K562 (cell line): Measurements from ENCODE around the gene ABAT. TPM values are rescaled to one million over a fixed set of nuclear protein-coding genes. Genes with fewer than 3 reads are reported as not detected.

Experiments
- ATAC-seq: fragments of 200-7000 bp; cut with Tn5 transposase; 3 replicates; pipeline ENCODE4 v1.9.1; 2020; ENCODE audit warnings: moderate library complexity
- BruUV-seq: library from RNA; stranded (reverse); fragments of 400-500 nt; replicated peaks from 2 replicates; lab custom pipeline; 2021; lab: Mats Ljungman, UMichigan
- CTCF ChIA-PET: fragments of 300-600 bp; formaldehyde crosslinking; extraction: SDS; loops from one replicate; lab custom pipeline; 2021; ENCODE audit warnings: low intra/inter-chr PET ratio; lab: Yijun Ruan, JAX
- POLR2A ChIA-PET: fragments of 300-600, 350-650 bp; sonication (Branson Sonifier 250); formaldehyde crosslinking; extraction: SDS; loops from one replicate; lab custom pipeline; 2021; ENCODE audit warnings: antibody characterized with exemption, inconsistent platforms; lab: Yijun Ruan, JAX
- DNase-seq, 4 experiments: peaks; one replicate each; pipeline versions ENCODE4 v3.0.0 to v3.0.0-alpha.2; 2011 to 2018; ENCODE audit warnings: low spot score in 3 of 4, mixed read lengths in 3 of 4; ENCODE audit errors: extremely low read depth in 1 of 4
- FAIRE-seq: peaks from 2 replicates; lab custom pipeline; 2011; peaks lifted over from hg19 to GRCh38; lab: Jason Lieb, UNC
- H2AFZ ChIP-seq: 2 replicates; pipeline ENCODE4 v1.6.0; 2011; ENCODE audit warnings: low read depth, low read length, control low read depth, inconsistent platforms
- H3K27ac ChIP-seq: fragments of 200-600 bp; 3 replicates; pipeline ENCODE4 v1.8.0; 2011; ENCODE audit warnings: low read depth, mild to moderate bottlenecking, control low read depth, inconsistent platforms, low read length, moderate library complexity, mixed read lengths; ENCODE audit errors: extremely low read depth
- H3K27me3 ChIP-seq, 2 experiments: fragments of 300-600 bp in 1 of 2; 2 replicates in 1 of 2; 3 replicates in 1 of 2; pipeline versions ENCODE4 v1.6.0 to v1.8.0; 2011; ENCODE audit warnings: inconsistent platforms in 2 of 2, low read length in 2 of 2, mild to moderate bottlenecking in 1 of 2, mixed read lengths in 1 of 2, moderate library complexity in 1 of 2; ENCODE audit not compliant: control insufficient read depth in 2 of 2, insufficient read depth in 2 of 2
- H3K36me3 ChIP-seq: fragments of 300-600 bp; 3 replicates; pipeline ENCODE4 v1.8.0; 2011; ENCODE audit warnings: mild to moderate bottlenecking, low read length, inconsistent platforms; ENCODE audit not compliant: control insufficient read depth, insufficient read depth
- H3K4me1 ChIP-seq, 2 experiments: fragments of 200-600 bp in 1 of 2; replicated peaks in 1 of 2; 2 replicates in 1 of 2; 3 replicates in 1 of 2; pipeline versions ENCODE4 v1.5.1 to v1.8.0; 2011; ENCODE audit warnings: inconsistent platforms in 2 of 2, low read length in 2 of 2, mild to moderate bottlenecking in 1 of 2, mixed read lengths in 1 of 2, moderate library complexity in 1 of 2; ENCODE audit not compliant: control insufficient read depth in 2 of 2, insufficient read depth in 2 of 2
- H3K4me2 ChIP-seq: 2 replicates; pipeline ENCODE4 v1.6.1; 2011; ENCODE audit warnings: low read length, control low read depth, inconsistent platforms, mixed read lengths; ENCODE audit not compliant: insufficient read depth
- H3K4me3 ChIP-seq: fragments of 200-600 bp; sonication (generic), shearing (Covaris generic); 2 replicates; pipeline ENCODE4 v1.5.1; 2016; ENCODE audit warnings: control low read depth, inconsistent platforms
- H3K79me2 ChIP-seq: fragments of 200-600 bp; 3 replicates; pipeline ENCODE4 v1.8.0; 2011; ENCODE audit warnings: low read length, inconsistent platforms; ENCODE audit not compliant: control insufficient read depth, insufficient read depth
- H3K9ac ChIP-seq, 2 experiments: 2 replicates each; pipeline versions ENCODE4 v1.6.0 to v1.6.1; 2011; ENCODE audit warnings: low read depth in 2 of 2, low read length in 2 of 2, control low read depth in 1 of 2, inconsistent platforms in 1 of 2, mild to moderate bottlenecking in 1 of 2, mixed read lengths in 1 of 2; ENCODE audit not compliant: insufficient read depth in 1 of 2
- H3K9me1 ChIP-seq: one replicate; pipeline ENCODE4 v1.6.0; 2011; ENCODE audit warnings: inconsistent platforms, mild to moderate bottlenecking, low read length, moderate library complexity; ENCODE audit not compliant: control insufficient read depth, insufficient read depth
- H3K9me3 ChIP-seq: replicated peaks from 2 replicates; pipeline ENCODE4 v1.5.1; 2011; ENCODE audit warnings: low read depth, low read length, inconsistent platforms; ENCODE audit not compliant: control insufficient read depth, insufficient read depth
- H4K20me1 ChIP-seq: replicated peaks from 2 replicates; pipeline ENCODE4 v1.6.1; 2011; ENCODE audit warnings: low read length, inconsistent platforms, mixed read lengths; ENCODE audit not compliant: control insufficient read depth, insufficient read depth
- CAMTA2 ChIP-seq: fragments of 250-450 bp; sonication (Bioruptor Pico); conservative IDR thresholded peaks from 2 replicates; pipeline ENCODE4 v1.5.1; 2022
- CHAMP1 ChIP-seq: fragments of 450-650 bp; IDR thresholded peaks from 2 replicates; pipeline ENCODE4 v1.6.1; 2016; ENCODE audit warnings: mild to moderate bottlenecking
- FOXA3 ChIP-seq, 2 experiments: fragments of 450-650 bp in 1 of 2; sonication (generic) in 1 of 2; formaldehyde crosslinking; IDR thresholded peaks in 1 of 2; conservative IDR thresholded peaks in 1 of 2; 2 replicates each; pipeline versions ENCODE4 v1.4.0 to v1.8.0; 2020 to 2022; ENCODE audit warnings: mild to moderate bottlenecking in 2 of 2, missing genetic modification reagents in 1 of 2
- NFXL1 ChIP-seq: fragments of 450-650 bp; formaldehyde crosslinking; IDR thresholded peaks from 2 replicates; pipeline ENCODE4 v1.4.0; 2021; ENCODE audit warnings: mild to moderate bottlenecking
- RBM17 ChIP-seq: fragments of 200-400 bp; formaldehyde crosslinking; IDR thresholded peaks from 2 replicates; pipeline ENCODE4 v1.6.1; 2017; ENCODE audit warnings: low read depth, mild to moderate bottlenecking, low read length, borderline replicate concordance
- RFX1 ChIP-seq: fragments of 450-650 bp; IDR thresholded peaks from 2 replicates; pipeline ENCODE4 v1.6.1; 2016; ENCODE audit warnings: mild to moderate bottlenecking, moderate library complexity
- XRCC4 ChIP-seq: IDR thresholded peaks from one replicate; pipeline ENCODE4 v1.6.1; 2011; ENCODE audit not compliant: insufficient read depth, insufficient read length; ENCODE audit errors: extremely low read depth
- ZBTB40 ChIP-seq, 2 experiments: fragments of 450-650 bp in 1 of 2; sonication (generic) in 1 of 2; formaldehyde crosslinking in 1 of 2; IDR thresholded peaks; 2 replicates each; pipeline versions ENCODE4 v1.7.1 to v1.9.0; 2016 to 2022; ENCODE audit warnings: inconsistent platforms in 1 of 2, mild to moderate bottlenecking in 1 of 2, missing genetic modification reagents in 1 of 2
- WGBS: fragments of 100-300 bp; shearing (Covaris generic); methylation state at CpG from one replicate; pipeline ENCODE4 v1.1.6; 2016; ENCODE audit warnings: low coverage, mixed read lengths; ENCODE audit not compliant: insufficient coverage; ENCODE audit errors: missing lambda C conversion rate; 5-methylcytosine and 5-hydroxymethylcytosine counted together
- in situ Hi-C: fragments of 300-500 bp; cut with MboI; formaldehyde crosslinking; loops from 4 replicates; pipeline ENCODE4 v1.15.0; 2018; ENCODE audit warnings: inconsistent platforms, mixed read lengths
- intact Hi-C: fragments of 100-400 bp; cut with micrococcal nuclease; formaldehyde crosslinking; loops from 2 replicates; pipeline ENCODE4 v1.14.2; 2022
- polyA plus RNA-seq, 8 experiments: library from polyadenylated mRNA; depleted of rRNA in 4 of 8; stranded (reverse) in 5 of 8; unstranded in 3 of 8; fragments of >200 nt; fragmentation: Nextera tagmentation in 2 of 8; fragmentation: Illumina TruSeq in 1 of 8; extraction: Ambion mirVana in 2 of 8; extraction: Trizol in 1 of 8; gene quantifications; 2 replicates each; pipeline versions ENCODE4 v1.2.1 to v1.2.3, GENCODE V29; 2011 to 2014; ENCODE audit warnings: inconsistent platforms in 1 of 8, missing spikeins in 1 of 8
- total RNA-seq, 7 experiments: library from RNA; depleted of rRNA in 6 of 7; stranded (reverse); fragments of >200 nt in 6 of 7; fragmentation: Illumina TruSeq in 2 of 7; extraction: Trizol in 2 of 7; gene quantifications; 2 replicates each; pipeline versions ENCODE4 v1.2.1 to v1.2.3, GENCODE V29; 2011 to 2021; ENCODE audit warnings: low replicate concordance in 1 of 7
- TF ChIP-seq, protein P1 (sequence below): fragments of 450-650 bp; IDR thresholded peaks from 2 replicates; pipeline ENCODE4 v1.6.1; 2016; ENCODE audit warnings: borderline replicate concordance

ABAT gene
- total and polyA plus RNA-seq, 9 of the 15 experiments (the other 6 are each of a cell fraction or from before 2014, with no cell fraction given) = 0.01 to 0.49 (median 0.10) TPM

DNA sequence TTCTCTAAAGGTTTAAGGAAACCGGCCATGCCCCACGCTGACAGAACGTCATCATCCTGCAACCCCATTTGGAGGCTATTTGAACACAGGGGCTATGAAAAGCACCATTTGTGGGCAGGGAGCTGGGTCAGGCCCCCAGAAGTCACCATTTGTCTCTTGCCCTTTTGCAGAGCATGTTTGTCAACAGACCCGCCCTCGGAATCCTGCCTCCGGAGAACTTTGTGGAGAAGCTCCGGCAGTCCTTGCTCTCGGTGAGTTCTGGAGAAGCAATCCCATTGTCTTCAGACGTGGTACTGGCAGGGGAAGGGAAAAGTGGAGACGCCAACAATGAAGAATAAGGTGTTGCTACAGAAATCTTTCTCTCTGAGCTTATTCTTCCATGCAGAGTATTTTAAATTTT is 89.5 kb downstream of the ABAT start:
- ATAC-seq = no peak
- Histone ChIP-seq H3K9me3 (no peaks in the 10 kb centered on the region), H3K27ac (no peak overlapping the region), H2AFZ (no peak overlapping the region), H3K79me2 (no peaks in the 10 kb centered on the region), H3K4me3 (no peak overlapping the region), H3K9me1 (no peaks in the 10 kb centered on the region), H3K9ac (no peak overlapping the region), H3K36me3 (no peaks in the 10 kb centered on the region), H3K4me2 (no peak overlapping the region), H3K27me3 (peaks cover 37 to 69% of the 10 kb centered on the region in 2 experiments; a peak in 4 of 5 replicates), H3K4me1 (no peaks in the 10 kb centered on the region), H4K20me1 (peaks cover 6% of the 10 kb centered on the region)
- in situ Hi-C loops (no loop called here), intact Hi-C loops (no loop called here)
- ChIA-PET POLR2A (no interaction called here), CTCF (no interaction called here)
- no peak for FAIRE-seq
- WGBS = under 1% methylated on average over 10 of the region's 10 CpGs
- no peak for DNase-seq
- no TSS peak for BruUV-seq
- TF ChIP-seq CHAMP1 = no peak
- TF ChIP-seq ZBTB40 (IDR thresholded peaks at IDR 0.05) = no peak
- no peak for TF ChIP-seq ZBTB40 (CRISPR knock-in tag; IDR thresholded peaks at IDR 0.05)
- TF ChIP-seq, protein P1, sequence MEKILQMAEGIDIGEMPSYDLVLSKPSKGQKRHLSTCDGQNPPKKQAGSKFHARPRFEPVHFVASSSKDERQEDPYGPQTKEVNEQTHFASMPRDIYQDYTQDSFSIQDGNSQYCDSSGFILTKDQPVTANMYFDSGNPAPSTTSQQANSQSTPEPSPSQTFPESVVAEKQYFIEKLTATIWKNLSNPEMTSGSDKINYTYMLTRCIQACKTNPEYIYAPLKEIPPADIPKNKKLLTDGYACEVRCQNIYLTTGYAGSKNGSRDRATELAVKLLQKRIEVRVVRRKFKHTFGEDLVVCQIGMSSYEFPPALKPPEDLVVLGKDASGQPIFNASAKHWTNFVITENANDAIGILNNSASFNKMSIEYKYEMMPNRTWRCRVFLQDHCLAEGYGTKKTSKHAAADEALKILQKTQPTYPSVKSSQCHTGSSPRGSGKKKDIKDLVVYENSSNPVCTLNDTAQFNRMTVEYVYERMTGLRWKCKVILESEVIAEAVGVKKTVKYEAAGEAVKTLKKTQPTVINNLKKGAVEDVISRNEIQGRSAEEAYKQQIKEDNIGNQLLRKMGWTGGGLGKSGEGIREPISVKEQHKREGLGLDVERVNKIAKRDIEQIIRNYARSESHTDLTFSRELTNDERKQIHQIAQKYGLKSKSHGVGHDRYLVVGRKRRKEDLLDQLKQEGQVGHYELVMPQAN = no peak
- no peak for TF ChIP-seq RFX1
- no peak for TF ChIP-seq RBM17
- TF ChIP-seq CAMTA2 (CRISPR knock-in tag) = no peak
- TF ChIP-seq NFXL1 (CRISPR knock-in tag) = no peak
- TF ChIP-seq FOXA3 (CRISPR knock-in tag; conservative IDR thresholded peaks at IDR 0.05 in 1 of 2, IDR thresholded peaks at IDR 0.05 in 1 of 2) = no peak
- no peak for TF ChIP-seq XRCC4
